ENCODE measurements around the gene TMEM205. TPM values are rescaled to one million over a fixed set of nuclear protein-coding genes. Genes with fewer than 3 reads are reported as not detected.

The TMEM205 gene
- total and polyA plus RNA-seq, 2 of the 13 experiments (the other 11 are each of a cell fraction or from before 2014, with no cell fraction given): 45.5 to 98.7 TPM

DNA sequence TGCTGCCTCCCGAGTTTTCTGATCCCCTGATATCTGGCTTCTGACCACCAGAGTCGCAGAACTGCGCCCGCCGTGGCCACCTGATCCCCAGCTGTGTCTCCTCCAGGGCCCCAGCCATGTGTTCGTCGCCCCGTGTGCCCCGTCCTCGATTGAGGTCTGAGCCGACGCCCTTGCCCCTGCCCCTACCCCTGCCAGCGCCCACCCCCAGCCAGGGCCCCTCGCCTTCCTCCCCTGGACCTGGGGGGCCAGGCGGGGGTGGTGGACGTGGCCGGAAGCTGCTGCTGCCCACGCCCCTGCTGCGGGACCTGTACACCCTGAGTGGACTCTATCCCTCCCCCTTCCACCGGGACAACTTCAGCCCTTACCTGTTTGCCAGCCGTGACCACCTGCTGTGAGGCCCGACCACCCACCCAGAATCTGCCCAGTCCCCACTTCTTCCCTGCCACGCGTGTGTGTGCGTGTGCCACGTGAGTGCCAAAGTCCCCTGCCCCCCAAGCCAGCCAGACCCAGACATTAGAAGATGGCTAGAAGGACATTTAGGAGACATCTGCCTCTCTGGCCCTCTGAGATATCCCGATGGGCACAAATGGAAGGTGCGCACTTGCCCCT lies 18.3 kb upstream of the TMEM205 start:
- H3K9ac ChIP-seq (ENCODE audit: insufficient read depth, low read depth, low read length): no peak overlapping the region
- no peak overlapping the region for H3K27ac ChIP-seq (ENCODE audit: extremely low read length, insufficient read depth, low read length)
- DNase-seq (ENCODE audit: low spot score) (no peak), ATAC-seq (no peak), FAIRE-seq (no peak)
- ChIA-PET CTCF (ENCODE audit: low intra/inter-chr PET ratio, low total read pairs) (no interaction called here), POLR2A (no interaction called here)
- no peaks in the 10 kb centered on the region for H3K79me2 ChIP-seq (ENCODE audit: insufficient read depth, low read length)
- 0 out of 2 replicates have a peak, but pooled peaks cover 4% of the 10 kb centered on the region for H3K4me1 ChIP-seq (ENCODE audit: insufficient read depth, low read length)
- no peaks in the 10 kb centered on the region for H3K9me3 ChIP-seq (ENCODE audit: low read length)
- H3K36me3 ChIP-seq (replicated peaks in 1 of 2; ENCODE audit: control insufficient read depth in 1 of 2, insufficient read depth in 2 of 2, low read length in 2 of 2): peaks cover 5 to 10% of the 10 kb centered on the region in 2 experiments; a peak in 3 of 5 replicates
- H4K20me1 ChIP-seq (ENCODE audit: insufficient read depth, low read length): no peaks in the 10 kb centered on the region
- TF ChIP-seq, protein P1, sequence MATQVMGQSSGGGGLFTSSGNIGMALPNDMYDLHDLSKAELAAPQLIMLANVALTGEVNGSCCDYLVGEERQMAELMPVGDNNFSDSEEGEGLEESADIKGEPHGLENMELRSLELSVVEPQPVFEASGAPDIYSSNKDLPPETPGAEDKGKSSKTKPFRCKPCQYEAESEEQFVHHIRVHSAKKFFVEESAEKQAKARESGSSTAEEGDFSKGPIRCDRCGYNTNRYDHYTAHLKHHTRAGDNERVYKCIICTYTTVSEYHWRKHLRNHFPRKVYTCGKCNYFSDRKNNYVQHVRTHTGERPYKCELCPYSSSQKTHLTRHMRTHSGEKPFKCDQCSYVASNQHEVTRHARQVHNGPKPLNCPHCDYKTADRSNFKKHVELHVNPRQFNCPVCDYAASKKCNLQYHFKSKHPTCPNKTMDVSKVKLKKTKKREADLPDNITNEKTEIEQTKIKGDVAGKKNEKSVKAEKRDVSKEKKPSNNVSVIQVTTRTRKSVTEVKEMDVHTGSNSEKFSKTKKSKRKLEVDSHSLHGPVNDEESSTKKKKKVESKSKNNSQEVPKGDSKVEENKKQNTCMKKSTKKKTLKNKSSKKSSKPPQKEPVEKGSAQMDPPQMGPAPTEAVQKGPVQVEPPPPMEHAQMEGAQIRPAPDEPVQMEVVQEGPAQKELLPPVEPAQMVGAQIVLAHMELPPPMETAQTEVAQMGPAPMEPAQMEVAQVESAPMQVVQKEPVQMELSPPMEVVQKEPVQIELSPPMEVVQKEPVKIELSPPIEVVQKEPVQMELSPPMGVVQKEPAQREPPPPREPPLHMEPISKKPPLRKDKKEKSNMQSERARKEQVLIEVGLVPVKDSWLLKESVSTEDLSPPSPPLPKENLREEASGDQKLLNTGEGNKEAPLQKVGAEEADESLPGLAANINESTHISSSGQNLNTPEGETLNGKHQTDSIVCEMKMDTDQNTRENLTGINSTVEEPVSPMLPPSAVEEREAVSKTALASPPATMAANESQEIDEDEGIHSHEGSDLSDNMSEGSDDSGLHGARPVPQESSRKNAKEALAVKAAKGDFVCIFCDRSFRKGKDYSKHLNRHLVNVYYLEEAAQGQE (IDR thresholded peaks at IDR 0.05; ENCODE audit: borderline replicate concordance in 1 of 2, low read depth in 1 of 2, low read length in 2 of 2): no peak
- no peak for TF ChIP-seq GATAD2A (CRISPR knock-in tag; IDR thresholded peaks at IDR 0.05)
- TF ChIP-seq RAD51 (IDR thresholded peaks at IDR 0.05; ENCODE audit: borderline replicate concordance): no peak
- TF ChIP-seq PHF5A (CRISPR knock-in tag; IDR thresholded peaks at IDR 0.05; ENCODE audit: low read depth, unreplicated experiment): no peak
- TF ChIP-seq, protein P2, sequence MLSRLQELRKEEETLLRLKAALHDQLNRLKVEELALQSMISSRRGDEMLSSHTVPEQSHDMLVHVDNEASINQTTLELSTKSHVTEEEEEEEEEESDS (CRISPR knock-in tag; IDR thresholded peaks at IDR 0.05; ENCODE audit: borderline replicate concordance): no peak
- H3K27me3 ChIP-seq (ENCODE audit: control insufficient read depth in 1 of 2, insufficient read depth in 2 of 2, low read length in 2 of 2): no peaks in the 10 kb centered on the region
- no TSS peak for BruUV-seq (replicated peaks)
- no peak overlapping the region for H3K4me3 ChIP-seq (replicated peaks in 1 of 3; ENCODE audit: insufficient read depth in 1 of 3, low read depth in 2 of 3, low read length in 3 of 3)
- WGBS (ENCODE audit: low lambda C conversion rate): 96% methylated on average over 24 of the region's 28 CpGs
- no peak overlapping the region for H3K4me2 ChIP-seq (ENCODE audit: low read depth, low read length)
- in situ Hi-C loops (cut with HindIII; ENCODE audit: extremely low pct_ligation_motif_present, low pct_unique_long_range_greater_than_20kb): no loop called here
- H2AFZ ChIP-seq (ENCODE audit: low read length): no peak overlapping the region
- intact Hi-C loops (cut with micrococcal nuclease; ENCODE audit: unreplicated experiment): no loop called here
